GM12872 (cell line): Measurements from ENCODE around the gene GPR61.

Experiments used
- CTCF ChIP-seq: IDR thresholded peaks from 3 replicates; pipeline ENCODE4 v1.5.1; 2011; ENCODE audit warnings: low read depth, mild to moderate bottlenecking, low read length, moderate library complexity; ENCODE audit not compliant: insufficient read depth

Gene GPR61

GRCh38 chr1:109539676-109540075, at the start of gene GPR61:
TSS of gene GPR61 (plus strand) at chr1:109539872. CDS start at chr1:109543023, 3,151 bp downstream.
- no peak for TF ChIP-seq CTCF

- TF ChIP-seq CTCF = peak; percentile 88
Measured at GRCh38 chr1:109490029-109490933, 49.4 kb upstream of the GPR61 start.

GRCh38 chr1:109490934-109491302, 48.8 kb upstream of the GPR61 start:
- no peak for TF ChIP-seq CTCF

- TF ChIP-seq CTCF = no peak
Measured at GRCh38 chr1:109491372-109491771, 48.3 kb upstream of the GPR61 start.

- no peak for TF ChIP-seq CTCF
Measured at GRCh38 chr1:109492779-109493178, 46.9 kb upstream of the GPR61 start.

- TF ChIP-seq CTCF = no peak
Measured at GRCh38 chr1:109493227-109493626, 46.4 kb upstream of the GPR61 start.

- TF ChIP-seq CTCF = peak; percentile 94
Measured at GRCh38 chr1:109493805-109494539, 45.7 kb upstream of the GPR61 start, which contains the start of gene CYB561D1. TSS of gene CYB561D1 (plus strand) at chr1:109494094. CDS start at chr1:109494140, 46 bp downstream.
